GM12892 (cell line): ENCODE measurements around the gene PRDM15.

Source experiments
- DNase-seq: peaks from one replicate; pipeline ENCODE4 v3.0.0; 2011; ENCODE audit not compliant: insufficient read length
- FAIRE-seq: peaks from 2 replicates; lab custom pipeline; 2011; peaks lifted over from hg19 to GRCh38; lab: Jason Lieb, UNC
- POLR2A ChIP-seq: IDR thresholded peaks from 2 replicates; pipeline ENCODE4 v1.6.1; 2011; ENCODE audit warnings: low read depth, low read length, control low read depth
- POLR2AphosphoS5 ChIP-seq: IDR thresholded peaks from 2 replicates; pipeline ENCODE4 v1.6.1; 2011; ENCODE audit warnings: low read depth, low read length, control low read depth
- TAF1 ChIP-seq: IDR thresholded peaks from 2 replicates; pipeline ENCODE4 v1.6.1; 2011; ENCODE audit warnings: low read depth, mild to moderate bottlenecking, control low read depth, low read length, borderline replicate concordance

The PRDM15 gene

GRCh38 chr21:41783476-41784180 is 95.5 kb downstream of the PRDM15 start:
- FAIRE-seq (no peak), DNase-seq (no peak)
- TF ChIP-seq TAF1 (no peak), POLR2AphosphoS5 (no peak), POLR2A (no peak)

DNA sequence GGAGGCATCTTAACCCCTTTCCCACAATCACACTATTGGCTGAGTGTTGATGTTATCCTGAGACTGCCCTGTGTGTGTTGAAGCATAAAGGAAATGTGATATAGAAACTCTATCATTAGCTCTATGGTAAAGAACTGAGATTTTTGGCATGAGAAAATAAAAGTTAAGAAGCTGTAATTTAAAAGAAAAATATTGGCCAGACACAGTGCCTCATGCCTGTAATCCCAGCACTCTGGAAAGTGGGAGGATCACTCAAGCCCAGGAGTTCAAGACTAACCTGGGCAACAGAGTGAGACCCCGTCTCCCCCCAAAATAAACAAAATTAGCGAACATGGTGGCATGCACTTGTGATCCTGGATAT is 98.1 kb downstream of the PRDM15 start:
- TF ChIP-seq POLR2A (no peak), POLR2AphosphoS5 (no peak), TAF1 (no peak)
- DNase-seq (no peak), FAIRE-seq (no peak)

GRCh38 chr21:41780337-41781049 is 98.7 kb downstream of the PRDM15 start:
- no peak for TF ChIP-seq TAF1
- no peak for TF ChIP-seq POLR2AphosphoS5
- no peak for TF ChIP-seq POLR2A
- DNase-seq, result no peak
- FAIRE-seq, result no peak

GRCh38 chr21:41779659-41780058 is 99.5 kb downstream of the PRDM15 start:
- no peak for FAIRE-seq
- TF ChIP-seq POLR2AphosphoS5 (no peak), TAF1 (no peak), POLR2A (no peak)
- no peak for DNase-seq

- FAIRE-seq (no peak), DNase-seq (no peak)
- TF ChIP-seq POLR2AphosphoS5 (no peak), TAF1 (no peak), POLR2A (no peak)
Measured at GRCh38 chr21:41778930-41779600, 100.1 kb downstream of the PRDM15 start.

DNA sequence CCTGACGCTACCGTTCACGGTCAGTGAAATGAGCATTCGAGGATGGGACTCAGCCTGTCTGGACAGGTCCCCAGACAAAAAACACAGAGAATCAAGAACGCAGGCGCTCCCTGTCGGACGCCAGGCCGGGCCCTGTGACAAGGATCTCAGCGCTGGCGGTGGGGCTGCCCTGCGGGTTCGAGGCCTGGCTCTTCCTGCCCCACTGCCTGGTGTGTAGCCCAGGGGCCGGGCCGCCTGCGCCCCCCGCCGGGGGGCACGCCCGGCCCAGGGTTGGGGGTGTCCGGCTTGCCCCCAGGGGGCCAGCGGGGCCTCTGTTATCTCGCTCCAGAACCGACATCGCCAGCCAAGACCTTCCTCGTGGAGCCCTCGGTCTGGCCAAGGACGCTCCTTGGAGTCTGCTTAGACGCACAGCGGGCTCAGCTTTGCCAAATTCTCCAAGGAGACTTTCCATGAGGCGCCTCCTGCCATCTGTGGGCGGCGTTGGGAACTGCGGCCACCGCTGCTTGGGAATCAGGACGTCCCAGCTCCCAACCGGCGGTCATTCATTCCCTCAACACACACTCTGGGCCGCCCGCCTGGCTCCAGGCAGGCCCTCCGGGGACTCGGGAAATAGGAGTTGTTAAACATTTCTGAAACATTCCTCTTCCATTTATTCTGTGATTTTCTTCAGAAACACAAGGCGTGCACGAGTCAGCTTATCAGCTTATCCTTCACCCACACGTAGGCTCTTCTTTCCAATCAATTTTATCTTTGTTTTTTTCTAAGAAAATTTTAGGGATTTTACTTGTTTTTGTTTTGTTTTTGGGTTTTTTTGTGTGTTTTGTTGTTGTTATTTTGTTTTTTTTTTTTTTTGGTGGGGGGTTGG is 101.0 kb downstream of the PRDM15 start:
- no peak for TF ChIP-seq TAF1
- TF ChIP-seq POLR2AphosphoS5, result no peak
- no peak for TF ChIP-seq POLR2A
- FAIRE-seq, result no peak
- no peak for DNase-seq

- no peak for FAIRE-seq
- no peak for DNase-seq
- no peak for TF ChIP-seq POLR2AphosphoS5
- TF ChIP-seq POLR2A, result no peak
- TF ChIP-seq TAF1, result no peak
Measured at GRCh38 chr21:41776778-41777177, 102.4 kb downstream of the PRDM15 start.

DNA sequence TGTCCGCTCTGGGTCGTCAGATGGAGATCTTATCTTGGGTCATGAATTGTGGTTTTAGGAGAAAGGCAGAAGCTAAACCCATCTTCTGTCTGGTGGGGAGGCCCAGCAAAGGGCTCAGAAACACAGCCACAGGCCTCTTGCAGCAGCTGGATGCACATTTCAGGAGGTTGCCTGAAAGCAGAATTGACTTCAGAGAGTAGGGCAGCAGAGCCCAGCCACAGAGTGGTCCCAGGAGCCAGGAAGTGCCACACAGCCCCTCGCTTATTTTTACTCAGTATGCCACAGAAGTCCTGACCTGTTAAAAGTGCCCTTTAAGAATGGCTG is 104.0 kb downstream of the PRDM15 start:
- DNase-seq (no peak), FAIRE-seq (no peak)
- TF ChIP-seq POLR2AphosphoS5, result no peak
- TF ChIP-seq POLR2A, result no peak
- no peak for TF ChIP-seq TAF1

DNA sequence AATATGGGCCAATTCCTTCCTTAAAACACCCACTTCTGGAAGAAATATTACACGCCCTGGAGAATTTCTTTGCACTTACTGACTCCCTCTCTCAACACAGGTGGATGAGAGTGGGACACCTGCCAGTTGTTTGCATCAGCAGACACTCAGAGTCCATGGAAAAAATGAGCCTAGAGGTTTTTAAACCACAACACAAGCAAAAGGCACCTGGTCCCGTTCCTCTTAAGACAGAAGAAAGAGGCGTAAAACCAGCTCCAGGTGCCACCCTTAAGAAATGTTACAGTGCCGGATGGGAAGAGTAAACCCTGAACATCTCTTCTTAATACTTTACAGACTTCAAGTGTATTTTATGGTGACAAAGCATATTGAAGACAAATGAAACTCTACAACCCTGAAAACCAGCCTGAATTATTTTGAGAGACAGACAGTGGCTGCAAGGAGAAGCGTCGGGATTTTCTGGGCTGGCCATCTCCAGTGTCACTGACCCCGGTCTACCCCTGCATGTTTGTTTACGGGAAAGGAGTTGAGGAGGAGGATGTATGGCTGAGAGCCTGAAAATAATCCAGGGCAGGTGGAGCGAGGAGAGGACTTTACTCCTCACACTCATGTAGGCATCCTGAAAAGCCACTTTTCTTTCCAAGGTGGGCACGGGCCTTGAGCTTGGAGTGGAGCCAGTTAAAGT is 104.5 kb downstream of the PRDM15 start:
- TF ChIP-seq TAF1, result no peak
- no peak for TF ChIP-seq POLR2AphosphoS5
- TF ChIP-seq POLR2A, result no peak
- DNase-seq, result no peak
- FAIRE-seq, result no peak

- FAIRE-seq, result no peak
- no peak for DNase-seq
- TF ChIP-seq POLR2A (no peak), POLR2AphosphoS5 (no peak), TAF1 (no peak)
Measured at GRCh38 chr21:41772351-41773080, 106.6 kb downstream of the PRDM15 start.
